ENCODE measurements around the gene EDNRA. TPM values are rescaled to one million over a fixed set of nuclear protein-coding genes. Genes with fewer than 3 reads are reported as not detected.

EDNRA gene
- total and polyA plus RNA-seq, 2 of the 4 experiments (the other 2 are of a cell fraction), result 3.8 to 6.5 TPM

GRCh38 chr4:147487616-147488015 lies 6.7 kb downstream of the EDNRA start:
- no peak for DNase-seq
- in situ Hi-C loops (cut with MboI; ENCODE audit: low sequenced_read_pairs), result no loop called here

More at GRCh38 chr4:147487616-147488015, 6.7 kb downstream of the EDNRA start:
- ATAC-seq (ENCODE audit: low read depth), result no peak
- Histone ChIP-seq H2BK20ac (ENCODE audit: low read depth, low read length) (no peak overlapping the region), H3K79me1 (ENCODE audit: low read depth in 1 of 2, low read length in 2 of 2) (peaks cover 16 to 69% of the 10 kb centered on the region in 2 experiments; a peak in 3 of 4 replicates), H3K4ac (ENCODE audit: low read depth, low read length) (no peak overlapping the region), H4K20me1 (ENCODE audit: insufficient read depth, low read length) (peaks cover 2% of the 10 kb centered on the region; the same call in 1 of the 2 replicates), H3K4me1 (ENCODE audit: control insufficient read depth, insufficient read depth, low read length) (peaks cover 8% of the 10 kb centered on the region), H4K91ac (ENCODE audit: insufficient read depth, low read depth, low read length) (no peak overlapping the region), H2BK120ac (ENCODE audit: low read depth, low read length) (no peak overlapping the region), H3K27ac (ENCODE audit: insufficient read depth, low read length) (no peak overlapping the region), H4K5ac (ENCODE audit: low read depth, low read length) (no peak overlapping the region), H2AK5ac (ENCODE audit: low read depth, low read length) (no peak overlapping the region), H2BK15ac (ENCODE audit: low read depth, low read length) (no peak overlapping the region), H3K9me1 (ENCODE audit: insufficient read depth, low read length) (peaks cover 15% of the 10 kb centered on the region), H3K4me2 (ENCODE audit: low read depth, low read length) (no peak overlapping the region), H3K14ac (replicated peaks; ENCODE audit: low read depth, low read length) (no peak overlapping the region), H4K8ac (ENCODE audit: low read depth in 2 of 2, low read length in 2 of 2) (no peak overlapping the region), H3K9ac (ENCODE audit: low read depth, low read length) (no peak overlapping the region), H3K36me3 (ENCODE audit: control insufficient read depth, insufficient read depth, low read length) (peaks cover 3% of the 10 kb centered on the region; the same call in 1 of the 2 replicates), H3K56ac (ENCODE audit: extremely low read depth, insufficient read depth, low read length) (no peak overlapping the region), H2AFZ (replicated peaks; ENCODE audit: low read length, poor library complexity) (no peak overlapping the region), H2BK5ac (ENCODE audit: low read depth, low read length, poor library complexity, severe bottlenecking) (no peak overlapping the region), H3K9me3 (ENCODE audit: control insufficient read depth, insufficient read depth, low read length) (no peaks in the 10 kb centered on the region), H3K4me3 (ENCODE audit: insufficient read depth, low read depth, low read length) (no peak overlapping the region), H2AK9ac (replicated peaks; ENCODE audit: low read depth, low read length, poor library complexity) (no peak overlapping the region), H3K27me3 (ENCODE audit: control insufficient read depth, insufficient read depth, low read length) (no peaks in the 10 kb centered on the region), H3K23ac (ENCODE audit: low read depth, low read length) (no peak overlapping the region), H3K18ac (ENCODE audit: low read depth, low read length) (no peak overlapping the region)
- ChIA-PET POLR2A (ENCODE audit: unreplicated experiment) (no interaction called here), CTCF (no interaction called here)
- dilution Hi-C loops (cut with HindIII; ENCODE audit: low sequenced_read_pairs, unreplicated experiment) (no loop called here), intact Hi-C loops (cut with micrococcal nuclease) (no loop called here)
- BruUV-seq (replicated peaks), result no TSS peak
- TF ChIP-seq ELK1 (IDR thresholded peaks at IDR 0.05; ENCODE audit: borderline replicate concordance, low read depth, low read length) (no peak), MXI1 (IDR thresholded peaks at IDR 0.05; ENCODE audit: borderline replicate concordance, low read depth, low read length) (no peak)

Data from IMR-90 (cell line).